Activated naive CD4-positive, alpha-beta T cell treated with anti-CD3 and anti-CD28 coated beads for 36 hours (primary cell): ENCODE data around the gene SEMA3F. TPM values are rescaled to one million over a fixed set of nuclear protein-coding genes. Genes with fewer than 3 reads are reported as not detected.
"Not testable (repeated sequence)": the region's sequence is repeated elsewhere in the genome, so short reads cannot be mapped to it uniquely, and the experiment has no call there.

Experiments used
- CTCF ChIA-PET: fragments of 350-600 bp; sonication (Branson Sonifier 250); formaldehyde crosslinking; loops from one replicate; lab custom pipeline; 2021; ENCODE audit warnings: antibody characterized with exemption; lab: Charles Lee
- DNase-seq: peaks from one replicate; pipeline ENCODE4 v3.0.0-alpha.2; 2020
- H3K27ac Mint-ChIP-seq: one replicate; pipeline ENCODE4 v1.8.0; 2021; ENCODE audit warnings: mild to moderate bottlenecking, mixed read lengths
- H3K27me3 Mint-ChIP-seq: one replicate; pipeline ENCODE4 v1.8.0; 2021; ENCODE audit warnings: low read depth, mixed read lengths
- H3K36me3 Mint-ChIP-seq: one replicate; pipeline ENCODE4 v1.8.0; 2021; ENCODE audit warnings: low read depth, mixed read lengths
- H3K4me1 Mint-ChIP-seq: one replicate; pipeline ENCODE4 v1.8.0; 2021; ENCODE audit warnings: low read depth, mixed read lengths
- H3K4me3 Mint-ChIP-seq: one replicate; pipeline ENCODE4 v1.8.0; 2021; ENCODE audit warnings: mild to moderate bottlenecking, moderate library complexity, mixed read lengths
- H3K9me3 Mint-ChIP-seq: one replicate; pipeline ENCODE4 v1.8.0; 2021; ENCODE audit warnings: mixed read lengths
- intact Hi-C: fragments of 100-400 bp; cut with micrococcal nuclease; formaldehyde crosslinking; loops from one replicate; pipeline ENCODE4 v1.15.1; 2023
- total RNA-seq, 2 experiments: library from RNA; stranded (reverse); gene quantifications; one replicate each; pipeline ENCODE4 v1.2.3, GENCODE V29; 2021

SEMA3F gene
- total RNA-seq, 2 experiments from 2014 or later, result not detected

GRCh38 chr3:50203809-50204803 lies 49.0 kb downstream of the SEMA3F start:
- no peaks in the 10 kb centered on the region for H3K9me3 Mint-ChIP-seq
- no peak overlapping the region for H3K27ac Mint-ChIP-seq
- intact Hi-C loops, result no loop called here
- no peak for DNase-seq
- H3K4me1 Mint-ChIP-seq, result no peaks in the 10 kb centered on the region
- H3K36me3 Mint-ChIP-seq, result no peaks in the 10 kb centered on the region
- CTCF ChIA-PET, result interaction anchor here (0.6 to 1.9 kb wide), 3 partner anchors 9 to 246 kb away, joined by 3 to 13 read pairs (median 3); no protein-coding TSS in a partner anchor
- peaks cover 32% of the 10 kb centered on the region for H3K27me3 Mint-ChIP-seq
- H3K4me3 Mint-ChIP-seq, result no peak overlapping the region

- Mint-ChIP-seq H3K36me3 (no peaks in the 10 kb centered on the region), H3K4me3 (peak within 1 kb of the TSS; percentile 32), H3K9me3 (no peaks in the 10 kb centered on the region), H3K27me3 (peaks cover 32% of the 10 kb centered on the region), H3K4me1 (no peaks in the 10 kb centered on the region), H3K27ac (no peak within 1 kb of the TSS)
- DNase-seq, result no peak
- intact Hi-C loops, result no loop called here
- CTCF ChIA-PET, result no interaction called here
Observed at GRCh38 chr3:50204804-50205412, 49.8 kb downstream of the SEMA3F start, which contains the start of gene SLC38A3. TSS of gene SLC38A3 (plus strand) at chr3:50205271. CDS start at chr3:50214200, 8,929 bp downstream.

- Mint-ChIP-seq H3K4me3 (peak overlapping the region; percentile 32), H3K4me1 (no peaks in the 10 kb centered on the region), H3K27me3 (peaks cover 32% of the 10 kb centered on the region), H3K9me3 (no peaks in the 10 kb centered on the region), H3K27ac (no peak overlapping the region), H3K36me3 (no peaks in the 10 kb centered on the region)
- intact Hi-C loops, result no loop called here
- DNase-seq, result peak; percentile 27
- CTCF ChIA-PET, result interaction anchor here (1.1 to 1.6 kb wide), 2 partner anchors 12 to 13 kb away, joined by 3 to 4 read pairs; no protein-coding TSS in a partner anchor
Observed at GRCh38 chr3:50205413-50206276, 50.5 kb downstream of the SEMA3F start.

GRCh38 chr3:50207359-50208042 lies 52.4 kb downstream of the SEMA3F start:
- H3K4me3 Mint-ChIP-seq, result no peak overlapping the region
- CTCF ChIA-PET, result interaction anchor here (0.8 kb wide), 1 partner anchor 542 kb away, joined by 3 read pairs; no protein-coding TSS in a partner anchor
- intact Hi-C loops, result no loop called here
- H3K4me1 Mint-ChIP-seq, result no peaks in the 10 kb centered on the region
- H3K27me3 Mint-ChIP-seq, result peaks cover 24% of the 10 kb centered on the region
- no peak overlapping the region for H3K27ac Mint-ChIP-seq
- H3K36me3 Mint-ChIP-seq, result no peaks in the 10 kb centered on the region
- no peak for DNase-seq
- H3K9me3 Mint-ChIP-seq, result no peaks in the 10 kb centered on the region

- Mint-ChIP-seq H3K36me3 (no peaks in the 10 kb centered on the region), H3K4me1 (no peaks in the 10 kb centered on the region), H3K9me3 (no peaks in the 10 kb centered on the region), H3K27ac (no peak overlapping the region), H3K27me3 (peaks cover 15% of the 10 kb centered on the region), H3K4me3 (no peak overlapping the region)
- DNase-seq, result no peak
- intact Hi-C loops, result no loop called here
- CTCF ChIA-PET, result interaction anchor here (0.7 to 1.4 kb wide), 2 partner anchors 16 to 20 kb away, joined by 3 to 4 read pairs; no protein-coding TSS in a partner anchor
Observed at GRCh38 chr3:50208677-50209344, 53.7 kb downstream of the SEMA3F start.

GRCh38 chr3:50210176-50210509 lies 55.0 kb downstream of the SEMA3F start:
- intact Hi-C loops, result no loop called here
- CTCF ChIA-PET, result interaction anchor here (0.7 to 1.4 kb wide), 6 partner anchors 14 to 18 kb away, joined by 3 to 6 read pairs (median 4); no protein-coding TSS in a partner anchor
- peaks cover 10% of the 10 kb centered on the region for H3K27me3 Mint-ChIP-seq
- H3K9me3 Mint-ChIP-seq, result no peaks in the 10 kb centered on the region
- H3K36me3 Mint-ChIP-seq, result no peaks in the 10 kb centered on the region
- no peak overlapping the region for H3K4me3 Mint-ChIP-seq
- no peak overlapping the region for H3K27ac Mint-ChIP-seq
- no peaks in the 10 kb centered on the region for H3K4me1 Mint-ChIP-seq
- DNase-seq, result no peak

- H3K36me3 Mint-ChIP-seq, result no peaks in the 10 kb centered on the region
- H3K9me3 Mint-ChIP-seq, result no peaks in the 10 kb centered on the region
- peaks cover 10% of the 10 kb centered on the region for H3K27me3 Mint-ChIP-seq
- intact Hi-C loops, result no loop called here
- no peak overlapping the region for H3K27ac Mint-ChIP-seq
- H3K4me1 Mint-ChIP-seq, result no peaks in the 10 kb centered on the region
- CTCF ChIA-PET, result interaction anchor here (0.7 to 1.4 kb wide), 7 partner anchors 14 to 91 kb away, joined by 3 to 6 read pairs (median 4); no protein-coding TSS in a partner anchor
- DNase-seq, result no peak
- no peak overlapping the region for H3K4me3 Mint-ChIP-seq
Observed at GRCh38 chr3:50210510-50211367, 55.6 kb downstream of the SEMA3F start.

GRCh38 chr3:50211368-50211717 lies 56.2 kb downstream of the SEMA3F start:
- H3K27ac Mint-ChIP-seq, H3K27me3 Mint-ChIP-seq, H3K36me3 Mint-ChIP-seq, H3K9me3 Mint-ChIP-seq, H3K4me3 Mint-ChIP-seq, H3K4me1 Mint-ChIP-seq, intact Hi-C loops, DNase-seq: not testable (repeated sequence)
- CTCF ChIA-PET, result interaction anchor here (0.9 to 1.0 kb wide), 2 partner anchors 17 to 91 kb away, joined by 3 read pairs; no protein-coding TSS in a partner anchor

- no peaks in the 10 kb centered on the region for H3K4me1 Mint-ChIP-seq
- no peak for DNase-seq
- intact Hi-C loops, result no loop called here
- H3K27ac Mint-ChIP-seq, result no peak overlapping the region
- H3K9me3 Mint-ChIP-seq, result no peaks in the 10 kb centered on the region
- no peak overlapping the region for H3K4me3 Mint-ChIP-seq
- peaks cover 1% of the 10 kb centered on the region for H3K27me3 Mint-ChIP-seq
- CTCF ChIA-PET, result interaction anchor here (1.0 to 1.6 kb wide), 2 partner anchors 18 to 19 kb away, joined by 3 read pairs; no protein-coding TSS in a partner anchor
- H3K36me3 Mint-ChIP-seq, result no peaks in the 10 kb centered on the region
Observed at GRCh38 chr3:50211930-50212329, 56.8 kb downstream of the SEMA3F start.

GRCh38 chr3:50212502-50212901 lies 57.4 kb downstream of the SEMA3F start:
- no peaks in the 10 kb centered on the region for H3K36me3 Mint-ChIP-seq
- intact Hi-C loops, result no loop called here
- no peaks in the 10 kb centered on the region for H3K9me3 Mint-ChIP-seq
- H3K4me1 Mint-ChIP-seq, result no peaks in the 10 kb centered on the region
- no peaks in the 10 kb centered on the region for H3K27me3 Mint-ChIP-seq
- H3K4me3 Mint-ChIP-seq, result no peak overlapping the region
- no peak overlapping the region for H3K27ac Mint-ChIP-seq
- no peak for DNase-seq
- CTCF ChIA-PET, result interaction anchor here (1.6 kb wide), 1 partner anchor 18 kb away, joined by 3 read pairs; no protein-coding TSS in a partner anchor
